DOHH2 (cell line): Measurements from ENCODE around the gene TRIM63.
"Not testable (repeated sequence)": the region's sequence is repeated elsewhere in the genome, so short reads cannot be mapped to it uniquely, and the experiment has no call there.

Source experiments
- H3F3A ChIP-seq: fragments of 200-600 bp; sonication (generic), shearing (Covaris generic); 2 replicates; pipeline ENCODE4 v1.6.0; 2016; ENCODE audit warnings: antibody characterized with exemption, mild to moderate bottlenecking; ENCODE audit not compliant: control insufficient read depth, insufficient read depth
- H3K27ac ChIP-seq: fragments of 200-600 bp; sonication (generic); 2 replicates; pipeline ENCODE4 v1.5.1; 2014; ENCODE audit warnings: low read depth, mild to moderate bottlenecking, low read length, moderate library complexity
- H3K27me3 ChIP-seq: fragments of 200-600 bp; sonication (generic); 2 replicates; pipeline ENCODE4 v1.6.1; 2014; ENCODE audit warnings: mild to moderate bottlenecking, low read length, mixed read lengths; ENCODE audit not compliant: control insufficient read depth
- H3K36me3 ChIP-seq: fragments of 200-600 bp; sonication (generic); 2 replicates; pipeline ENCODE4 v1.6.1; 2014; ENCODE audit warnings: mild to moderate bottlenecking, low read length, moderate library complexity, mixed read lengths; ENCODE audit not compliant: control insufficient read depth
- H3K4me1 ChIP-seq: fragments of 200-600 bp; sonication (generic); 2 replicates; pipeline ENCODE4 v1.6.1; 2014; ENCODE audit warnings: mild to moderate bottlenecking, low read length, mixed read lengths; ENCODE audit not compliant: control insufficient read depth
- H3K4me2 ChIP-seq: fragments of 200-600 bp; sonication (generic); 2 replicates; pipeline ENCODE4 v1.6.0; 2014; ENCODE audit warnings: mild to moderate bottlenecking, low read length, moderate library complexity
- H3K4me3 ChIP-seq: fragments of 200-600 bp; sonication (generic); 2 replicates; pipeline ENCODE4 v1.5.1; 2014; ENCODE audit warnings: mild to moderate bottlenecking, low read length, mixed read lengths
- H3K79me2 ChIP-seq: fragments of 200-600 bp; sonication (generic); 2 replicates; pipeline ENCODE4 v1.6.1; 2014; ENCODE audit warnings: mild to moderate bottlenecking, low read length, mixed read lengths; ENCODE audit not compliant: control insufficient read depth
- H3K9me2 ChIP-seq: fragments of 200-600 bp; sonication (generic); replicated peaks from 2 replicates; pipeline ENCODE4 v1.6.1; 2014; ENCODE audit warnings: mild to moderate bottlenecking, low read length, mixed read lengths; ENCODE audit not compliant: control insufficient read depth
- H3K9me3 ChIP-seq: fragments of 200-600 bp; sonication (generic); 2 replicates; pipeline ENCODE4 v1.6.1; 2014; ENCODE audit warnings: antibody characterized with exemption, low read length, mixed read lengths; ENCODE audit not compliant: control insufficient read depth, insufficient read depth
- H4K20me1 ChIP-seq: fragments of 200-600 bp; sonication (generic); 2 replicates; pipeline ENCODE4 v1.6.0; 2014; ENCODE audit warnings: low read depth, mild to moderate bottlenecking, antibody characterized with exemption, low read length, moderate library complexity; ENCODE audit not compliant: control insufficient read depth, insufficient read depth
- CTCF ChIP-seq: fragments of 200-600 bp; sonication (generic); IDR thresholded peaks from one replicate; pipeline ENCODE4 v1.5.1; 2014; ENCODE audit warnings: antibody characterized with exemption, mild to moderate bottlenecking, low read depth, low read length; ENCODE audit not compliant: poor library complexity, severe bottlenecking
- EZH2phosphoT487 ChIP-seq: fragments of 200-600 bp; sonication (generic); IDR thresholded peaks from 2 replicates; pipeline ENCODE4 v1.6.1; 2017; ENCODE audit warnings: borderline replicate concordance, mild to moderate bottlenecking, antibody characterized with exemption, low read length, moderate library complexity, mixed read lengths

The TRIM63 gene

GRCh38 chr1:26111530-26112406, 44.3 kb upstream of the TRIM63 start, which contains the start of gene PDIK1L:
Gene PDIK1L, plus strand, starts transcription at chr1:26111824. Its CDS starts 2,485 bp downstream, at chr1:26114309.
- Histone ChIP-seq H3K27me3 (no peaks in the 10 kb centered on the region), H3K79me2 (peaks cover 33% of the 10 kb centered on the region), H3K4me3 (peak within 1 kb of the TSS; percentile 95), H3K36me3 (peaks cover 34% of the 10 kb centered on the region), H3K9me3 (no peaks in the 10 kb centered on the region), H3K9me2 (no peaks in the 10 kb centered on the region), H3K4me1 (peaks cover 26% of the 10 kb centered on the region), H3K27ac (peak within 1 kb of the TSS; percentile 61), H3F3A (0 out of 2 replicates have a peak, but pooled peaks cover 4% of the 10 kb centered on the region), H4K20me1 (no peaks in the 10 kb centered on the region), H3K4me2 (peak within 1 kb of the TSS; percentile 93)
- TF ChIP-seq EZH2phosphoT487 (no peak), CTCF (no peak)

- peak overlapping the region; percentile 95 for H3K4me3 ChIP-seq
- H3K4me1 ChIP-seq = peaks cover 26% of the 10 kb centered on the region
- H3K36me3 ChIP-seq = peaks cover 29% of the 10 kb centered on the region
- peaks cover 33% of the 10 kb centered on the region for H3K79me2 ChIP-seq
- peak overlapping the region; percentile 77 for H3K4me2 ChIP-seq
- no peak for TF ChIP-seq CTCF
- no peak for TF ChIP-seq EZH2phosphoT487
- H3K27ac ChIP-seq = peak overlapping the region; percentile 61
- no peaks in the 10 kb centered on the region for H3K9me3 ChIP-seq
- H3F3A ChIP-seq = 0 out of 2 replicates have a peak, but pooled peaks cover 4% of the 10 kb centered on the region
- H3K9me2 ChIP-seq = no peaks in the 10 kb centered on the region
- H4K20me1 ChIP-seq = no peaks in the 10 kb centered on the region
- H3K27me3 ChIP-seq = no peaks in the 10 kb centered on the region
Measured at GRCh38 chr1:26110731-26111529, 43.5 kb upstream of the TRIM63 start.

GRCh38 chr1:26109229-26110164, 42.1 kb upstream of the TRIM63 start:
- TF ChIP-seq EZH2phosphoT487 (no peak), CTCF (no peak)
- Histone ChIP-seq H3F3A (0 out of 2 replicates have a peak, but pooled peaks cover 4% of the 10 kb centered on the region), H3K79me2 (peaks cover 26% of the 10 kb centered on the region), H3K9me2 (no peaks in the 10 kb centered on the region), H3K4me3 (peak overlapping the region; percentile 95), H3K27me3 (no peaks in the 10 kb centered on the region), H3K4me1 (peaks cover 33% of the 10 kb centered on the region), H3K27ac (no peak overlapping the region), H3K9me3 (no peaks in the 10 kb centered on the region), H3K36me3 (peaks cover 20% of the 10 kb centered on the region), H4K20me1 (no peaks in the 10 kb centered on the region), H3K4me2 (peak overlapping the region; percentile 77)

- H3K9me3 ChIP-seq, H3K36me3 ChIP-seq: not testable (repeated sequence)
Measured at GRCh38 chr1:26105226-26105548, 37.8 kb upstream of the TRIM63 start.

More at GRCh38 chr1:26105226-26105548, 37.8 kb upstream of the TRIM63 start:
- not testable (repeated sequence) for H3K27me3 ChIP-seq, H3K9me2 ChIP-seq, H3F3A ChIP-seq, H3K79me2 ChIP-seq, H4K20me1 ChIP-seq, H3K27ac ChIP-seq
- Histone ChIP-seq H3K4me2 (peak overlapping the region; percentile 41), H3K4me1 (peaks cover 11% of the 10 kb centered on the region), H3K4me3 (peak overlapping the region; percentile 25)
